ENCODE data around the gene SEZ6. TPM values are rescaled to one million over a fixed set of nuclear protein-coding genes. Genes with fewer than 3 reads are reported as not detected.

Gene SEZ6
- total RNA-seq, 1 donor from 2014 or later = 6.9 TPM

DNA sequence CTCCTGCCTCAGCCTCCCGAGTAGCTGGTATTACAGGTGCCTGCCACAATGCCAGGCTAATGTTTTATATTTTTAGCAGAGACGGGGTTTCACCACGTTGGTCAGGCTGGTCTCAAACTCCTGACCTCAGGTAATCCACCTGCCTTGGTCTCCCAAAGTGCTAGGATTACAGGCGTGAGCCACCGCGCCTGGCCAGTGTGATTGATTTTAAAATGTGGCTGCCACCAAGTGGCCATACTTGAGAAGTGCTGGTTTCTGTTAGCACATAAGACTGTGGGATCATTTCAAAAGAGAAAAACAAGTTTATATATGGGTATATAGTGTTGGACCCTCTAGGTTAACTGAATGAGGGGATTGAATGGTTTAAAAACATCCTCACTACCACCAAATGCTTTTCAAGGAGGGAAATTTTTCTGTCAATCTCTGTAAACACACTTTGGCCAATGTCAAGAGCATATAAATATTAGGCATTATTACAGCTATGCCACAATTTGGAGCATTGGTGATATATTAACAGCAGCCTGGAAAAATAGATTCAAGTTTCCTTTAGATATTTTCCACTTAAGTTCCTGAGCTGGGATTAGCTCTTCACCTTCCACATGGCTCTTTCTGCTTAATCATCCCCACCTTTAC lies 89.4 kb downstream of the SEZ6 start:
- Mint-ChIP-seq H3K4me3 (no peak overlapping the region), H3K4me1 (ENCODE audit: unreplicated experiment) (no peaks in the 10 kb centered on the region), H3K27ac (no peak overlapping the region), H3K9me3 (no peaks in the 10 kb centered on the region), H3K27me3 (no peaks in the 10 kb centered on the region), H3K36me3 (peaks cover 34% of the 10 kb centered on the region)
- DNase-seq (ENCODE audit: extremely low spot score, unreplicated experiment) = no peak
- TF ChIP-seq, protein P1, sequence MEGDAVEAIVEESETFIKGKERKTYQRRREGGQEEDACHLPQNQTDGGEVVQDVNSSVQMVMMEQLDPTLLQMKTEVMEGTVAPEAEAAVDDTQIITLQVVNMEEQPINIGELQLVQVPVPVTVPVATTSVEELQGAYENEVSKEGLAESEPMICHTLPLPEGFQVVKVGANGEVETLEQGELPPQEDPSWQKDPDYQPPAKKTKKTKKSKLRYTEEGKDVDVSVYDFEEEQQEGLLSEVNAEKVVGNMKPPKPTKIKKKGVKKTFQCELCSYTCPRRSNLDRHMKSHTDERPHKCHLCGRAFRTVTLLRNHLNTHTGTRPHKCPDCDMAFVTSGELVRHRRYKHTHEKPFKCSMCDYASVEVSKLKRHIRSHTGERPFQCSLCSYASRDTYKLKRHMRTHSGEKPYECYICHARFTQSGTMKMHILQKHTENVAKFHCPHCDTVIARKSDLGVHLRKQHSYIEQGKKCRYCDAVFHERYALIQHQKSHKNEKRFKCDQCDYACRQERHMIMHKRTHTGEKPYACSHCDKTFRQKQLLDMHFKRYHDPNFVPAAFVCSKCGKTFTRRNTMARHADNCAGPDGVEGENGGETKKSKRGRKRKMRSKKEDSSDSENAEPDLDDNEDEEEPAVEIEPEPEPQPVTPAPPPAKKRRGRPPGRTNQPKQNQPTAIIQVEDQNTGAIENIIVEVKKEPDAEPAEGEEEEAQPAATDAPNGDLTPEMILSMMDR (conservative IDR thresholded peaks at IDR 0.05) = peak; percentile 84

DNA sequence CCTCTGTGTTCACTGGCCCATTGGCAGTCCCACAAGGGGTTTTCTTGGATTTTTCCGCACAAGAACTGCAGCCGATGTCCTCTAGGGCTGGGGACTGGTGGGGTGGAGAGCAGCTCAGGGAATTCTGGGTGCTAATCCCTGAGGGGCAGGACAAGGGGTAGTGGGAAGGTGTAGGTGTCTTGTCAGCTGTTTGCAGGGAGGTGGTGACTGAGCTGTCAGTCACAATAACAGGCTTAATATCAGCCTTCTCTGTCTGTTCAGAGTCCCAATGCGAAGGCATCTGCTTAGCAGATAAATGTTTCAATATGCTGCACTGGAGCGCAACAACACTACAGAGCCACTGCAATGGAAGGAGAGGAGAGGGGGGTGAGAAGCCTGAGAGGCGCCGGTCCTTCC lies 92.9 kb downstream of the SEZ6 start:
- no peak overlapping the region for H3K4me3 Mint-ChIP-seq
- peaks cover 34% of the 10 kb centered on the region for H3K36me3 Mint-ChIP-seq
- TF ChIP-seq, protein P1 (conservative IDR thresholded peaks at IDR 0.05) = no peak
- no peaks in the 10 kb centered on the region for H3K9me3 Mint-ChIP-seq
- H3K27me3 Mint-ChIP-seq = no peaks in the 10 kb centered on the region
- H3K4me1 Mint-ChIP-seq (ENCODE audit: unreplicated experiment) = no peaks in the 10 kb centered on the region
- no peak for DNase-seq (ENCODE audit: extremely low spot score, unreplicated experiment)
- no peak overlapping the region for H3K27ac Mint-ChIP-seq

DNA sequence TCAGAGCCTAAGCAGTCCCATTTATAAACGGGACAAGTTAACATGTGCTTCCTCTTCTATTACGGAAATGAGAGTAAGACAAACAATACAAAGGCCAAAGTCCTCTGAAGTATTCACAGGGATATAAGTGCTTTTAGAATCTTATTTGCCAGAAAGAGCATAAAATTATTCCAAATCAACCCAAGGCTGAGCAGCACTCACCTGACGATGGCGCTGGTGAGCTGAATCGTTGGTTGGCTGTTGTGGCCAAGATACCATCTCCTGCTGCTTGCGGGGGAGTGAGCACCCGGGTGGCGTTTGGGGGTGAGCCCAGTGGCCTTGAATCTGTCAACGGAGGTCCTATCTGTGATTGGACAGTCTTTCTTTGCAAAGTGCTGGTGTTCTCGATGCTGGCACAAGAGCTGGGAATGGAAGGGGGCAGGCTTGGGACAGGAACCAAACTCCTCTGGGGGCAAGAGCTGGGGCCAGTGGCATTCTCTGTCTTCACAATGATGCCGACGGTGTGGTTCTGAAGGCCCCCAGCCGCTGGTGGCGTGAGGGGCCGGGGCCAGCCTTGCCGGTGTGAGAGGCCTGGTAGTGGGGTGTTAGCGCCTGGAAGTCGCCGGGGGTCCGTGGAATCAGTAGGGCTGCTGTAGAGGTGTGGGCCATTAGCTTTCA lies 93.4 kb downstream of the SEZ6 start:
- Mint-ChIP-seq H3K27ac (no peak overlapping the region), H3K27me3 (no peaks in the 10 kb centered on the region), H3K36me3 (peaks cover 34% of the 10 kb centered on the region), H3K9me3 (no peaks in the 10 kb centered on the region), H3K4me3 (no peak overlapping the region), H3K4me1 (ENCODE audit: unreplicated experiment) (no peaks in the 10 kb centered on the region)
- TF ChIP-seq, protein P1 (conservative IDR thresholded peaks at IDR 0.05) = peak; percentile 30
- no peak for DNase-seq (ENCODE audit: extremely low spot score, unreplicated experiment)

DNA sequence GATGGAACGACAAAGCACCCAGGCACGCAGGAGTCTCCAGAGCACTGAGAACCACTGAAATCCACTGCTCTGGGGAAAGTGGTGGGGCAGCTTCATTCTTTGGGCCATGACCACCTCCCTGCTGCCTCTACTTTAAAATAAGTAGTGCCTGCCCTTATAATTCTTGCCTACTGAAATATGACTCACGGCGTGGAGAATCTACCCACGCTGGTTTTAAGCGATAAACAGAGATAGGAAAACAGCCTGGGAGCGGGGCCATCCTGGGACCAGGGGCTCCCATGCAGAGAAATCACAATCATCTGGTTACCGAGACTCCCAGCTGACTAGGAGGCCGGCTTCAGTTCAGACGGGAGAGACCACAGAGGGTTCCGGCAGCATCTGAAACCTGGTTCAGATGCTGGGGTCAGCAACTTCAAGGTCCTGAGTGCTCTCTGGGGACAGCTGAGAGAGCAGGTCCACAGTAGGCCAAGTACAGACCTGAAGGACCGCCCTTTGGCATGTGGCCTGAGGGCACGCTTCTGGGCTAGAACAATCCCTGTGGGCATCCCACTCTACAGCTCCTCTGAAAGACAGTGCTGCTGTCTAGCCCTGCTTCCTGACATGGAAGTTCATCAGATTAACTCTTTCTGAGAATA lies 94.3 kb downstream of the SEZ6 start:
- Mint-ChIP-seq H3K27ac (no peak overlapping the region), H3K27me3 (no peaks in the 10 kb centered on the region), H3K4me1 (ENCODE audit: unreplicated experiment) (no peaks in the 10 kb centered on the region), H3K36me3 (peaks cover 37% of the 10 kb centered on the region), H3K4me3 (no peak overlapping the region), H3K9me3 (no peaks in the 10 kb centered on the region)
- TF ChIP-seq, protein P1 (conservative IDR thresholded peaks at IDR 0.05) = no peak
- DNase-seq (ENCODE audit: extremely low spot score, unreplicated experiment) = no peak

DNA sequence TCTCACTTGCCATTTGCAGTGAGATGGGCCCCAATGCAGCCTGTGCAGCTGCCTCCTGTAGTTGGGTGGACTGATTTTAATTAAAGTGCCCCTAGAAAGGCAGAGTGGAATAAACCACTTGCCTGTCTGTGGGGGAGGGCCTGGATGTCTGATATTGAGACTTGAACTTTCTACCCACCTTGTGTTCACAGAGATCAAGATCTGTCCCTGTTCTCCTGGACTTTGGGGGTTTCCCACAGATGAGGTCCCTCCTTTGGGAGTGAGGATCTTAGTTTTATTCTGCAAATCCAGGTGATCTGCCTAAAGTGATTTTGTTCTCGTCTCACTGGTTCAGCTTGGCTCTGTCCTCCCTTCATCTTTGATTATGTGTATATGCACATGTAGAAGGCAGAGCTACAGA lies 95.3 kb downstream of the SEZ6 start:
- Mint-ChIP-seq H3K4me1 (ENCODE audit: unreplicated experiment) (no peaks in the 10 kb centered on the region), H3K9me3 (no peaks in the 10 kb centered on the region), H3K27ac (no peak overlapping the region), H3K27me3 (no peaks in the 10 kb centered on the region), H3K4me3 (no peak overlapping the region), H3K36me3 (peaks cover 32% of the 10 kb centered on the region)
- TF ChIP-seq, protein P1 (conservative IDR thresholded peaks at IDR 0.05) = no peak
- no peak for DNase-seq (ENCODE audit: extremely low spot score, unreplicated experiment)
